T-cell (primary cell): ENCODE measurements around the gene ZMYM2. TPM values are rescaled to one million over a fixed set of nuclear protein-coding genes. Genes with fewer than 3 reads are reported as not detected.

Experiments
- ATAC-seq, 4 experiments: fragments of 200-7000 bp in 3 of 4; fragments of 150-1000 bp in 1 of 4; cut with Tn5 transposase; replicated peaks in 1 of 4; 1 replicate in 3 of 4; 2 replicates in 1 of 4; pipeline ENCODE4 v1.10.0; 2021; ENCODE audit warnings: moderate library complexity in 3 of 4, mild to moderate bottlenecking in 2 of 4, moderate number of reproducible peaks in 1 of 4
- CTCF ChIA-PET, 2 donors: fragments of 300-600 bp; sonication (Branson Sonifier 250); formaldehyde crosslinking; loops; one replicate each; lab custom pipeline; 2022; ENCODE audit warnings: antibody characterized with exemption in 2 of 2; lab: Charles Lee
- POLR2A ChIA-PET, 2 donors: fragments of 300-600 bp; sonication (Branson Sonifier 250); formaldehyde crosslinking; loops; one replicate each; lab custom pipeline; 2022; ENCODE audit warnings: antibody characterized with exemption in 2 of 2; lab: Charles Lee
- DNase-seq, 35 experiments: peaks; one replicate each; pipeline versions ENCODE4 v3.0.0 to v3.0.0-alpha.2; 2013 to 2023
- H3K27ac ChIP-seq: one replicate; pipeline ENCODE4 v1.5.1; 2013; ENCODE audit warnings: low read length
- H3K27me3 ChIP-seq, 2 experiments: replicated peaks in 1 of 2; 1 replicate in 1 of 2; 2 replicates in 1 of 2; pipeline versions ENCODE4 v1.6.1 to v1.7.0; 2013; ENCODE audit warnings: low read length in 1 of 2, mixed read lengths in 1 of 2; ENCODE audit not compliant: control insufficient read depth in 2 of 2, insufficient read depth in 2 of 2; ENCODE audit errors: extremely low read depth in 1 of 2
- H3K36me3 ChIP-seq, 2 donors: 1 replicate in 1 of 2; 2 replicates in 1 of 2; pipeline versions ENCODE4 v1.6.1 to v1.7.0; 2013; ENCODE audit warnings: low read length in 1 of 2; ENCODE audit not compliant: control insufficient read depth in 2 of 2, insufficient read depth in 1 of 2; ENCODE audit errors: extremely low read depth in 1 of 2
- H3K4me1 ChIP-seq, 2 experiments: 1 replicate in 1 of 2; 2 replicates in 1 of 2; pipeline versions ENCODE4 v1.6.1 to v1.7.0; 2013; ENCODE audit warnings: low read length in 2 of 2, mixed read lengths in 1 of 2; ENCODE audit not compliant: insufficient read depth in 2 of 2, control insufficient read depth in 1 of 2; ENCODE audit errors: extremely low read depth in 1 of 2
- H3K4me3 ChIP-seq, 2 donors: 1 replicate in 1 of 2; 2 replicates in 1 of 2; pipeline versions ENCODE4 v1.5.1 to v1.7.0; 2013; ENCODE audit warnings: mild to moderate bottlenecking in 2 of 2, low read length in 1 of 2, moderate library complexity in 1 of 2; ENCODE audit not compliant: control insufficient read depth in 1 of 2; ENCODE audit errors: extremely low read depth in 1 of 2
- H3K9me3 ChIP-seq: 2 replicates; pipeline ENCODE4 v1.7.0; 2013
- H3K27ac Mint-ChIP-seq, 2 donors: one replicate each; pipeline ENCODE4 v1.8.0; 2020 to 2021; ENCODE audit warnings: mild to moderate bottlenecking in 2 of 2, mixed read lengths in 2 of 2
- H3K27me3 Mint-ChIP-seq, 2 donors: one replicate each; pipeline ENCODE4 v1.8.0; 2021 to 2022; ENCODE audit warnings: mixed read lengths in 2 of 2
- H3K36me3 Mint-ChIP-seq: one replicate; pipeline ENCODE4 v1.8.0; 2021; ENCODE audit warnings: mixed read lengths
- H3K4me1 Mint-ChIP-seq, 3 donors: one replicate each; pipeline ENCODE4 v1.8.0; 2020 to 2022; ENCODE audit warnings: mixed read lengths in 3 of 3, mild to moderate bottlenecking in 1 of 3
- H3K4me3 Mint-ChIP-seq, 3 donors: one replicate each; pipeline ENCODE4 v1.8.0; 2020 to 2022; ENCODE audit warnings: mild to moderate bottlenecking in 3 of 3, mixed read lengths in 3 of 3, moderate library complexity in 3 of 3
- H3K9me3 Mint-ChIP-seq, 3 donors: one replicate each; pipeline ENCODE4 v1.8.0; 2020 to 2022; ENCODE audit warnings: mixed read lengths in 3 of 3
- WGBS: methylation state at CpG from one replicate; pipeline ENCODE4 v1.1.5; 2013; ENCODE audit warnings: missing lambda C conversion rate; ENCODE audit not compliant: insufficient coverage; 5-methylcytosine and 5-hydroxymethylcytosine counted together
- total RNA-seq, 35 experiments: library from RNA in 6 of 35; stranded (reverse) in 6 of 35; fragments of 120-200 nt in 1 of 35; gene quantifications; one replicate each; pipeline versions ENCODE4 v1.2.1 to v1.2.4 and lab custom pipeline; 2013 to 2026

Gene ZMYM2
- total RNA-seq, 5 donors from 2014 or later (not counting 1 experiment from before 2014, with no cell fraction given): 63.6 to 123 (median 83.6) TPM

GRCh38 chr13:20054586-20054985 is 96.1 kb downstream of the ZMYM2 start:
- peaks cover 3 to 55% of the 10 kb centered on the region in 2 donors for H3K36me3 ChIP-seq
- no peak overlapping the region for H3K27ac ChIP-seq
- DNase-seq: no peak
- H3K9me3 ChIP-seq: no peaks in the 10 kb centered on the region
- Mint-ChIP-seq H3K27me3 (no peaks in the 10 kb centered on the region), H3K27ac (no peak overlapping the region), H3K9me3 (no peaks in the 10 kb centered on the region), H3K4me3 (no peak overlapping the region), H3K36me3 (peaks cover 53% of the 10 kb centered on the region), H3K4me1 (peaks cover 7 to 17% (median 8%) of the 10 kb centered on the region in 3 donors)
- no peaks in the 10 kb centered on the region for H3K4me1 ChIP-seq
- H3K4me3 ChIP-seq: no peak overlapping the region
- CTCF ChIA-PET: no interaction called here
- no peak for ATAC-seq
- POLR2A ChIA-PET: no interaction called here
- H3K27me3 ChIP-seq: no peaks in the 10 kb centered on the region
- WGBS: 100% methylated on average over 1 of the region's 2 CpGs

GRCh38 chr13:20057214-20057613 is 98.7 kb downstream of the ZMYM2 start:
- WGBS: no CpG with 5 or more reads among the region's 7 CpGs
- no peaks in the 10 kb centered on the region for H3K4me1 ChIP-seq
- H3K4me3 Mint-ChIP-seq: no peak overlapping the region
- H3K36me3 Mint-ChIP-seq: peaks cover 52% of the 10 kb centered on the region
- DNase-seq (no peak), ATAC-seq (no peak)
- CTCF ChIA-PET: interaction anchor here in 1 of 2 donors (0.7 kb wide), 1 partner anchor 107 kb away, joined by 3 read pairs; no protein-coding TSS in a partner anchor
- H3K36me3 ChIP-seq: peaks cover 7 to 73% of the 10 kb centered on the region in 2 donors
- H3K4me3 ChIP-seq: no peak overlapping the region
- peaks cover 2 to 11% (median 4%) of the 10 kb centered on the region in 3 donors for H3K4me1 Mint-ChIP-seq
- H3K27me3 ChIP-seq: no peaks in the 10 kb centered on the region
- no peak overlapping the region for H3K27ac Mint-ChIP-seq
- no peaks in the 10 kb centered on the region for H3K9me3 Mint-ChIP-seq
- H3K9me3 ChIP-seq: no peaks in the 10 kb centered on the region
- POLR2A ChIA-PET: no interaction called here
- H3K27me3 Mint-ChIP-seq: no peaks in the 10 kb centered on the region
- H3K27ac ChIP-seq: no peak overlapping the region

- Mint-ChIP-seq H3K4me1 (peaks cover 2 to 11% (median 4%) of the 10 kb centered on the region in 3 donors), H3K27ac (no peak overlapping the region), H3K36me3 (peaks cover 45% of the 10 kb centered on the region), H3K9me3 (no peaks in the 10 kb centered on the region), H3K27me3 (no peaks in the 10 kb centered on the region), H3K4me3 (no peak overlapping the region)
- no peak overlapping the region for H3K4me3 ChIP-seq
- no peak for ATAC-seq
- H3K27ac ChIP-seq: no peak overlapping the region
- DNase-seq: no peak
- POLR2A ChIA-PET: no interaction called here
- no peaks in the 10 kb centered on the region for H3K4me1 ChIP-seq
- no peaks in the 10 kb centered on the region for H3K9me3 ChIP-seq
- no peaks in the 10 kb centered on the region for H3K27me3 ChIP-seq
- CTCF ChIA-PET: no interaction called here
- peaks cover 7 to 70% of the 10 kb centered on the region in 2 donors for H3K36me3 ChIP-seq
- WGBS: no CpG with 5 or more reads among the region's 1 CpG
Measured at GRCh38 chr13:20057963-20058362, 99.4 kb downstream of the ZMYM2 start.

- Histone ChIP-seq H3K4me3 (no peak overlapping the region), H3K36me3 (peaks cover 7 to 70% of the 10 kb centered on the region in 2 donors), H3K27ac (no peak overlapping the region), H3K4me1 (no peaks in the 10 kb centered on the region), H3K27me3 (no peaks in the 10 kb centered on the region), H3K9me3 (no peaks in the 10 kb centered on the region)
- no peak for ATAC-seq
- Mint-ChIP-seq H3K27ac (no peak overlapping the region), H3K4me1 (peaks cover 2 to 11% (median 4%) of the 10 kb centered on the region in 3 donors), H3K27me3 (no peaks in the 10 kb centered on the region), H3K9me3 (no peaks in the 10 kb centered on the region), H3K4me3 (no peak overlapping the region), H3K36me3 (peaks cover 45% of the 10 kb centered on the region)
- no CpG with 5 or more reads among the region's 1 CpG for WGBS
- ChIA-PET POLR2A (no interaction called here), CTCF (no interaction called here)
- no peak for DNase-seq
Measured at GRCh38 chr13:20058476-20058875, 99.9 kb downstream of the ZMYM2 start.

- Histone ChIP-seq H3K27ac (no peak overlapping the region), H3K27me3 (no peaks in the 10 kb centered on the region), H3K36me3 (peaks cover 7 to 68% of the 10 kb centered on the region in 2 donors), H3K4me1 (no peaks in the 10 kb centered on the region), H3K9me3 (no peaks in the 10 kb centered on the region), H3K4me3 (no peak overlapping the region)
- Mint-ChIP-seq H3K9me3 (no peaks in the 10 kb centered on the region), H3K4me1 (no peaks in the 10 kb centered on the region), H3K4me3 (no peak overlapping the region), H3K27ac (no peak overlapping the region), H3K36me3 (peaks cover 32% of the 10 kb centered on the region), H3K27me3 (no peaks in the 10 kb centered on the region)
- ChIA-PET CTCF (no interaction called here), POLR2A (interaction anchor here in 1 of 2 donors (0.5 to 0.6 kb wide), 2 partner anchors 9 to 789 kb away, joined by 3 to 5 read pairs; no protein-coding TSS in a partner anchor)
- DNase-seq (no peak), ATAC-seq (no peak)
- no CpG with 5 or more reads among the region's 1 CpG for WGBS
Measured at GRCh38 chr13:20064128-20064527, 105.6 kb downstream of the ZMYM2 start.

- Histone ChIP-seq H3K27me3 (no peaks in the 10 kb centered on the region), H3K4me1 (no peaks in the 10 kb centered on the region), H3K36me3 (peaks cover 7 to 66% of the 10 kb centered on the region in 2 donors), H3K27ac (no peak overlapping the region), H3K4me3 (no peak overlapping the region), H3K9me3 (no peaks in the 10 kb centered on the region)
- H3K27me3 Mint-ChIP-seq: no peaks in the 10 kb centered on the region
- H3K9me3 Mint-ChIP-seq: no peaks in the 10 kb centered on the region
- peaks cover 33% of the 10 kb centered on the region for H3K36me3 Mint-ChIP-seq
- H3K4me3 Mint-ChIP-seq: no peak overlapping the region
- no peak for DNase-seq
- ChIA-PET CTCF (no interaction called here), POLR2A (no interaction called here)
- H3K27ac Mint-ChIP-seq: no peak overlapping the region
- WGBS: 100% methylated on average over 2 of the region's 5 CpGs
- H3K4me1 Mint-ChIP-seq: no peaks in the 10 kb centered on the region
- ATAC-seq: no peak
Measured at GRCh38 chr13:20065516-20065915, 107.0 kb downstream of the ZMYM2 start.
